ENCODE data around the gene CARD10. TPM values are rescaled to one million over a fixed set of nuclear protein-coding genes. Genes with fewer than 3 reads are reported as not detected.

CARD10 gene
- polyA plus RNA-seq, 3 donors: 0.03 TPM; not detected in 2

DNA sequence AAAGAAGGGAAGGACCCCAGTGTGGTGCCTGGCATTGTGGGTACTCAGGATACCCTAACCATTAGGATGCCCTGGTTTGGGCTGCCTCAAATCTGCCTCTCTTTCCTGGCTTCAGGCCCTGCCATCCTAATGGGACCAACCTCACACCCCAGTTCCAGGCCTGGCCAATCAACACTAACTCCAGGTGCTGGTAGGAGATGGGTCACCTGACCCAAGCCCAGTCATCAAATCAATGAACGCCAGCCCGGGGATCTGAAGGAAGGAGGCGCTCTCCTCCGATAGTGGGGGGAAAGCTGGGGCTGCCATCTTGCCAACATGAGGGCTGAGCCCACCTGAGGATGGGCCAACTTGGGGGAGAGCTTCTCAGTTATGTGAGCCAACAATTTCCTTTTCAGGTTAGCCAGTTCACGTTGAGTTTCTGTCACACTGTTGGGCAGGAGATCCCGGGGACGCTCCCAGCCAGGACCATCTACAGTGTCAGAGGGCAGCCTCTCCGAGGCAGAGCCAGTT, 45.7 kb downstream of the CARD10 start:
- Mint-ChIP-seq H3K36me3 (peaks cover 75 to 100% of the 10 kb centered on the region in 2 donors), H3K4me3 (no peak overlapping the region), H3K27ac (peak overlapping the region in 1 of 7 donors; percentile 46), H3K4me1 (no peaks in the 10 kb centered on the region), H3K9me3 (no peaks in the 10 kb centered on the region), H3K27me3 (ENCODE audit: low read depth in 3 of 3) (peaks cover 0 to 2% (median 0%) of the 10 kb centered on the region in 3 donors)
- WGBS (ENCODE audit: insufficient coverage): 94% methylated on average over 4 of the region's 8 CpGs
- H3K79me2 ChIP-seq (ENCODE audit: insufficient read depth, low read length): no peaks in the 10 kb centered on the region
- no peak overlapping the region for H3K27ac ChIP-seq (ENCODE audit: low read depth in 1 of 2, low read length in 2 of 2)
- H3K9me3 ChIP-seq (replicated peaks in 1 of 2; ENCODE audit: control insufficient read depth in 1 of 2, insufficient read depth in 1 of 2, low read length in 2 of 2): no peaks in the 10 kb centered on the region
- no peak for DNase-seq
- H3K36me3 ChIP-seq (replicated peaks in 1 of 2; ENCODE audit: control insufficient read depth in 1 of 2, insufficient read depth in 2 of 2, low read length in 2 of 2): peaks cover 80 to 99% of the 10 kb centered on the region in 2 donors
- H3K4me3 ChIP-seq (replicated peaks in 1 of 3; ENCODE audit: low read depth in 2 of 3, low read length in 3 of 3): no peak overlapping the region
- H3K4me2 ChIP-seq (replicated peaks; ENCODE audit: extremely low read depth, low read length, poor library complexity, severe bottlenecking): no peak overlapping the region
- intact Hi-C loops (cut with micrococcal nuclease): no loop called here
- TF ChIP-seq, protein P1, sequence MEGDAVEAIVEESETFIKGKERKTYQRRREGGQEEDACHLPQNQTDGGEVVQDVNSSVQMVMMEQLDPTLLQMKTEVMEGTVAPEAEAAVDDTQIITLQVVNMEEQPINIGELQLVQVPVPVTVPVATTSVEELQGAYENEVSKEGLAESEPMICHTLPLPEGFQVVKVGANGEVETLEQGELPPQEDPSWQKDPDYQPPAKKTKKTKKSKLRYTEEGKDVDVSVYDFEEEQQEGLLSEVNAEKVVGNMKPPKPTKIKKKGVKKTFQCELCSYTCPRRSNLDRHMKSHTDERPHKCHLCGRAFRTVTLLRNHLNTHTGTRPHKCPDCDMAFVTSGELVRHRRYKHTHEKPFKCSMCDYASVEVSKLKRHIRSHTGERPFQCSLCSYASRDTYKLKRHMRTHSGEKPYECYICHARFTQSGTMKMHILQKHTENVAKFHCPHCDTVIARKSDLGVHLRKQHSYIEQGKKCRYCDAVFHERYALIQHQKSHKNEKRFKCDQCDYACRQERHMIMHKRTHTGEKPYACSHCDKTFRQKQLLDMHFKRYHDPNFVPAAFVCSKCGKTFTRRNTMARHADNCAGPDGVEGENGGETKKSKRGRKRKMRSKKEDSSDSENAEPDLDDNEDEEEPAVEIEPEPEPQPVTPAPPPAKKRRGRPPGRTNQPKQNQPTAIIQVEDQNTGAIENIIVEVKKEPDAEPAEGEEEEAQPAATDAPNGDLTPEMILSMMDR (IDR thresholded peaks at IDR 0.05): no peak
- no peaks in the 10 kb centered on the region for H3K27me3 ChIP-seq (ENCODE audit: control insufficient read depth in 2 of 2, insufficient read depth in 2 of 2, low read length in 2 of 2)
- H2AFZ ChIP-seq (ENCODE audit: insufficient read depth, low read depth, low read length, poor library complexity, severe bottlenecking): no peak overlapping the region
- H4K20me1 ChIP-seq (ENCODE audit: insufficient read depth, low read length): peaks cover 96% of the 10 kb centered on the region
- H3K9ac ChIP-seq (ENCODE audit: insufficient read depth, low read length, poor library complexity, severe bottlenecking): no peak overlapping the region
- H3K4me1 ChIP-seq (ENCODE audit: control insufficient read depth in 1 of 2, insufficient read depth in 2 of 2, low read length in 2 of 2): no peaks in the 10 kb centered on the region

DNA sequence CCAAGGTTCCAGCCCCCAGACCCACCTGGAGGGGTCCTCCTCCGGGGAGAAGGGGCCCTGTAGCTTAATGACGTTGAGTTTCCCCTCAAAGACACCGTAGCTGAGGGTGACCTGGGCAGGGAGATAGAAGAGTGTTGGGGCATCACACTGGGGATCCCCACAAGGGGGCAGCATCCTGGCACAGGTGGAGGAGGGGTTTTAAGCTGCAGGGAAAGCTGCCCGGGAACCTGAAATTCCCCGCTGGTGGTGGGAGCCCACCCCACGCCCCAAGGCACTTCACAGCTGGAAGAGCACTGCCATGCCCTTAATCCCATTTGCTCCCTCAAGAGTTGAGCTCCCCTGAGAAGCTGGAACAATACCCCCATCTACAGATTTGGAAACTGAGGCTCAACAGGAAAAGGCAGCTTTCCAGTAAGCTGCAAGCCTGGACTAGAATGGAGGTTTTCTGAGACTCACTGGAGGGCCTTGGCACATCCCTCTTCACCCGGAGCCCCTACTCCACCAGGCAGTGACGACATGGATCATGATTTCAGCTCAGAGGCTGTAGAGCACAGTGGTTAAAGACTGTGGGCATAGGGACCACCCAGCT, 46.7 kb downstream of the CARD10 start:
- Mint-ChIP-seq H3K36me3 (peaks cover 75 to 99% of the 10 kb centered on the region in 2 donors), H3K4me3 (no peak overlapping the region), H3K27me3 (ENCODE audit: low read depth in 3 of 3) (peaks cover 0 to 2% (median 0%) of the 10 kb centered on the region in 3 donors), H3K9me3 (no peaks in the 10 kb centered on the region), H3K4me1 (no peaks in the 10 kb centered on the region), H3K27ac (peak overlapping the region in 1 of 7 donors; percentile 20)
- H3K4me3 ChIP-seq (replicated peaks in 1 of 3; ENCODE audit: low read depth in 2 of 3, low read length in 3 of 3): no peak overlapping the region
- TF ChIP-seq, protein P1 (IDR thresholded peaks at IDR 0.05): peak; percentile 64
- DNase-seq: peak in 2 of 3 donors; percentile 14 to 34
- H3K9me3 ChIP-seq (replicated peaks in 1 of 2; ENCODE audit: control insufficient read depth in 1 of 2, insufficient read depth in 1 of 2, low read length in 2 of 2): no peaks in the 10 kb centered on the region
- no peak overlapping the region for H3K4me2 ChIP-seq (replicated peaks; ENCODE audit: extremely low read depth, low read length, poor library complexity, severe bottlenecking)
- 60% methylated on average over 1 of the region's 8 CpGs for WGBS (ENCODE audit: insufficient coverage)
- H4K20me1 ChIP-seq (ENCODE audit: insufficient read depth, low read length): peaks cover 96% of the 10 kb centered on the region
- peaks cover 75 to 97% of the 10 kb centered on the region in 2 donors for H3K36me3 ChIP-seq (replicated peaks in 1 of 2; ENCODE audit: control insufficient read depth in 1 of 2, insufficient read depth in 2 of 2, low read length in 2 of 2)
- H3K9ac ChIP-seq (ENCODE audit: insufficient read depth, low read length, poor library complexity, severe bottlenecking): no peak overlapping the region
- no peak overlapping the region for H2AFZ ChIP-seq (ENCODE audit: insufficient read depth, low read depth, low read length, poor library complexity, severe bottlenecking)
- H3K27me3 ChIP-seq (ENCODE audit: control insufficient read depth in 2 of 2, insufficient read depth in 2 of 2, low read length in 2 of 2): no peaks in the 10 kb centered on the region
- H3K79me2 ChIP-seq (ENCODE audit: insufficient read depth, low read length): no peaks in the 10 kb centered on the region
- no peaks in the 10 kb centered on the region for H3K4me1 ChIP-seq (ENCODE audit: control insufficient read depth in 1 of 2, insufficient read depth in 2 of 2, low read length in 2 of 2)
- intact Hi-C loops (cut with micrococcal nuclease): no loop called here
- no peak overlapping the region for H3K27ac ChIP-seq (ENCODE audit: low read depth in 1 of 2, low read length in 2 of 2)
